Colon (tissue), 2 donors: ENCODE results near the gene AKR1B15.
"Not testable (repeated sequence)": the region's sequence is repeated elsewhere in the genome, so short reads cannot be mapped to it uniquely, and the experiment has no call there.

Experiments
- FAIRE-seq: peaks from 2 replicates; lab custom pipeline; 2012; peaks lifted over from hg19 to GRCh38; lab: Jason Lieb, UNC
- donor health status: control.
- donor health status: control.

Gene AKR1B15

DNA sequence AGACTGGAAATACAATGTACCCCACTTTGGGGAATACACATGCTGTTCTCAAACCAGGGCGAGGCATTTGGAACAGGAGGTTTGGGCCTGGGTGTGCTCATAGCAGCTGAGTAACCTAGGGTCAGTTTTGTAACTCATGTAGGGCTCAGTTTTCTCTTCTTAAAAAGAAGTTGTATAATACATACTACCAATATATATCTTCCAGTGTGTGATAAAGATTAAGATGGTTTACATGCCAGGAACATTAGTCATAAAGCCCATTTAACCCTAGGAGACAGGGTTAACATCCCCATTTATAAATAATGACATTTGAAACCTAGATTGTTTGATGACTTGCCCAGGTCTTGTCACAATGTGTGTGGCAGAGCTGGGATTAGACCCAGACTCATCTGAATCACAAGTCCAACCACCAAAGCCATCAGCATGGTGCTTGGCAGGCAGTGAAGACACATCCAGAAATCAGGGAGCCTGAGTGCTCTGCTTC lies 15.6 kb upstream of the AKR1B15 start:
- FAIRE-seq = no peak

DNA sequence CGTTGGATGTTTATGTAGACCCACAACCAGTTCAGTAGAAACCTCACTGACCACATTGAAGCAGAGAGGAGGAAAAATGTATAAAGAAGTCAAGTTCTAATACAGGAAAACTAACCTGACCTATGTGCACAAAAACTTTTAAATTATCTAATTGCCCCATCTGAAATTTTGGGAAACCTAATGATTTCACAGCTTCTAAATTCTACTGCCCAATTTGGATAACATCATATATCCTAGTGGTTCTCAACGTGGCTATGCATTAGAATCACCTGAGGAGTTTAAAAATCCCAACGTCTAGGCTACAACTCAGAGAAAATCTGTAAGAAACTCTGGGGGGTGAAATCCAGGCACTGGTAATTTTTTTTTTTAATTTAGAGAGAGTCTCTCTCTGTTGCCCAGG lies 14.3 kb upstream of the AKR1B15 start:
- no peak for FAIRE-seq

DNA sequence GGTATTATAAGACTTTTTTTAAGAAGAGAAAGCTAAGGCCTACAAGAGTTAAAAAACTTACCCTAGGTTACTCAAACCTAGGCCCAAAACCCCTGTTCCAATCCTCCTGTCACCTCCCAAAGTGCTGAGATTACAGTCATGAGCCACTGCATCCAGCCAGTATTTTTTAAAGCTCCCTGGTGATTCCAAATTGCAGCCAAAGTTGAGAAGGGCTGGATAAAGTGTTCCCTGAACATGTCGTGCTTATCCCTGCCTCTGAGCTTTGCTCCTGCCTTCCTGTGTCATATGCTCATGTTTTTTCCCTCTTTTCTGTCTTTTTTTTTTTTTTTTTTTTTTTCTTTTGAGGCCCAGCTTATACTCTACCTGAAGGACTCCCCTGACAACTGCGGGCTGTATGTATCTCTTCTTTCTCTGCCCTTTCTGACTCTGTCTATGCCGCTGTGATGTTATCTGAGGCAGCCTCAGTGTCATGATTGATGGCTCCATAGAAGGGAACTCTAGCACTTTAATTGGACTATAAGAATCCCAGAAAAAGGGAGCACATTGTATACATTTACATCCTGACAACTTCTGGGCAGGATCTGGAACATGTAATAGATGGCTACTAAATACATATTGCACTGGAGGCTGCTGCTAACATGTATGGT lies 13.5 kb upstream of the AKR1B15 start:
- FAIRE-seq = no peak

DNA sequence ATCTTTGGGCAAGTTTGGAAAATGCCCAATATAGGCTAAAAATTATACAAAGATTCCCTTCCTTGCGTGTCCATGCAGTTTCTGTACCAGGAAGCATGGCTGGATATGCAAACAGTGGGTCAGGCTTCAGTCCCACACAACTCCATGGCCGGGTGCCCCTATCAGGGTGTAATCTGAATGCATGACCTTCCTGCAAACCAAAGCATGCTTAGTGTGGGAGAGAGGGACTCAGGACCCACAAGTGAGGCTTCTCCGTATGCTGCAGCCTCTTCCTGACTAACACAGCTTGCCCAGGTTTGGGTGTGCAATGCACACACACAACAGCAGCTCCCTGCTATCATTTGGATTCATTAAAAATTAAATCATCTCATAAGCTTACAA lies 13.0 kb upstream of the AKR1B15 start:
- no peak for FAIRE-seq

DNA sequence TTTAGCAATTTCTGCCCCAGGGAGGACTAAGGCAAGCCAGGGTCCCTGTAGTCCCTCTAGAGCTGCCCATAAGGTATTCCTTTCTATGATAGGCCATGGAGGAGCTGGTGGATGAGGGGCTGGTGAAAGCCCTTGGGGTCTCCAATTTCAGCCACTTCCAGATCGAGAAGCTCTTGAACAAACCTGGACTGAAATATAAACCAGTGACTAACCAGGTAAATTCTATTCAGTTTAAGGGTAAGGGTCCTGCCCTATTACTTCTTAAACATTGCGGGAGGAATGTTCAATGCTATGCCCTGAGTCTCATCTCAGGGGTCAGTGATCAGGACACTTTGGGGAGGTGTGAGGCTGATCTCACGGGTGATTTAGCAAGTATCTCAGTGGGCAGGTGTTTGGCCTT lies 12.4 kb upstream of the AKR1B15 start:
- not testable (repeated sequence) for FAIRE-seq

DNA sequence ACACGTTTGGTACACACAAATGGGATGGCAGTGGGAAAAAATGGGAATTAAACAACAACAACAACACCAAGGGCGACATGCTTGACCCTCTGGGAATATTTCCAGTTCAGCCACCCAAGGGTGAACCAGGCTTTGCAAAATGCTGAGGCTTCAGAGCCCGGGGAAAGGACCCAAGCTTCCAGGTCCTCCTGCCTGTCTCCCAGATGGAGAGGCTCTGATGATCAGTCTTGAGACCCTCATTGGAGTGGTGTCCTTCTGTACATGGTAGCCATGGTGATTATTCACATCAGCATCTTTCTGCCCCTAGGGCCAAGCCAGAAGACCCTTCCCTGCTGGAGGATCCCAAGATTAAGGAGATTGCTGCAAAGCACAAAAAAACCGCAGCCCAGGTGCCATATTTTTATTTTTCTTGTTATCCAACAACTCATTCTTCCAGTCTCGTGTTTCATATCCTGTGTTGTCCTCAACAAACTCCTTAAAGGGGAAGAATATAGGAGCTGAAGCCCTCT lies 11.6 kb upstream of the AKR1B15 start:
- FAIRE-seq = not testable (repeated sequence)

DNA sequence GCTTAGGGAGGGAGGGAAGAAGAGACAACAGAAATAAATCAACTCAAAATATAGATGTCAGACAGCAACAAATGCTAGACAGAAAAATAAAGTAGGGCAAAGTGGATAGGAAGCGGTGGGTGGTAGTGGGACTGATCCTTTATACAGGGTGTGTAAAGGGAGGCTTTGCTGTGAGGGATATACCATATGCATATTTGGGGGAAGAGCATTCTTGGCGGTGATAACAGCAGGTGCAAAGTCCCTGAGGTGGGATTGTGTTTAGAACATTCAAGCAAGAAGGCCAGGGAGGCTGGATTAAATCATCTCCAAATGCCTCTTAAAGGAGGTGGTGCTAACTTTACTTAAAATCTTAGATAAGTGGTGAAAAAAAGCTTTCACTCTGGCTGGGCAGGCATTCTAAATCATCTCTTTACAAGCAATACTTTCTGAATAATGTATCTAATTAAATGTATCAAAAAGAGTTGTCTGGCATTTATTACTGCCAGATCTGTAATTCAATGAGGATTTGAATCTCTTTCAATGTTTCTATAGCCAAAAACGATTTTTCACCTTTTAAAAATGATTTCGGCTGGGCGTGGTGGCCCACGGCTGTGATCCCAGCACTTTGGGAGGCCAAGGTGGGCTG lies 9.4 kb upstream of the AKR1B15 start:
- FAIRE-seq = no peak

DNA sequence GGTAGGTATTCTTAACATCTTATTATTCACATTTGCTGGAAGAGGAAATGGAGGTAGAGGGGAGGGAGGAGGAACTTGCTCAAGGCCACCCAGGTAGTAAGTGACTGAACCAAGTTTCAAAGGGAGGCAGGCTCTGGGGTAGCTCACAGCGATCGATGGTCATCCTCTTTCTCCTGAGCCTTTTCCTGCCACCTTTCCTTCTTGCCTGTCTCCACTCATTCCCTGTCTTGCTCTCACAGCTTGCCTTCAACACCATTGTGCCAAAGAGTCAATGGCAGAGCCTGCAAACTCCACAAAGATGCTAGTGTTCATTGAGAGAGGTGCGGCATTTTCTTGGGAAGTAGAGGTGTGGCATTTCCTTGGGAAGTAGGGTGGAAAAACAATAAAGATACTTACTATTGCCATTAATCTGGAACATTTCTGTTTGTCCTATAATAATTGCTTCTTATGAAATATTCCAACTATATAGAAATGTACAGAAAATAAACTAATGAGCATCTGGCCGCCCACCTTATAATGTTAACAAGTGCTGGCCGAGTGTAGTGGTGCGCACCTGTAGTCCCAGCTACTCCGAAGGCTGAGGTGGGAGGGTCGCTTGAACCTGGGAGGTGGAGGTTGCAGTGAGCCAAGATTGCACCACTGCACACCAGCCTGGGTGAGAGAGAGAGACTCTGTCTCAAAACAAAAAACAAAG lies 7.3 kb upstream of the AKR1B15 start:
- FAIRE-seq = not testable (repeated sequence)

DNA sequence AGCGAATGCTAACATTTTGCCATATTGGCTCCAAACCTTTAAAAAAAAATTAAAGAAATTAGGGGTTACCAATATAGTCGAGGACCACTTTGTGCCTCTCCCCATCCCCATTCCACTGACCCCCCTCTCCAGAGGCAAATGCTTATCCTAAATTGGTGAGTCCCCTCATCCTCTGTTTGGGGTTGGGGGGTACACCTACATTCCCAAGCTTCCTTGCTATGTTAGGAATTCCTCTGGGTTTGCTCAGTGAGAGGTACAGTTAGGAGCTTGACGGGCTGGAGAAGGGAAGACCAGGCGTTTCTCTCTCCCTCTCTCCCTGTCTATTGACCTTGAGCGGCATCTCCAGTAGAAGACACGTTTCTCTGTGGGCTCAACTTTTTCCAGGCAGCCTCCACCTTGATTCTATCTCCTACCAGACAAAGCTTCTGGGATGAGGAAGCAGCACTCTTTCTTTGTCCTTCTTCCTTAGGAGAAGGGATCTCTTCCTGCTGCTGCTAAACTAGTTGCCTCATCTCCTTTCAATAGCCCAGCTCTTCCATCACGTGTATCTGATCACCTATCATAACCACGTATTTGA lies 6.6 kb upstream of the AKR1B15 start:
- no peak for FAIRE-seq

DNA sequence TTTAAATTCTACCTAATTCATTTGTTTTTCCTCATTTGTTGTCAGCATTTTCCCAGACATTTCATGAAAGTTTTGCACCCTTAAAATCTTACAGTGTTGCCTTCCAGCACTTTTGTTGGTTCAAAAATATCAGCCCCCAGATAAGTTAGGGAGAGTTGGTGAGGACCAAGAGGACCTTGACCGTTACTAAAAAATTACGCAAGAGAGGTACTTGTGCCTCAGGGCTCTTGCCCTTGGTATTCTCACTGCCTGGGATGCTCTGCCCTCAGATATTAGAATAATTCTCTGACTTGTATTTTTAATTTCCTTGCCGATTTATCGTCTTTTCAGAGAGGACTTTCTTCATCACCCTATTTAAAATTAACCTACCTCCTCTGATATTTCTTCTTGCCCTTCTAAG lies 3.5 kb upstream of the AKR1B15 start:
- FAIRE-seq = no peak

DNA sequence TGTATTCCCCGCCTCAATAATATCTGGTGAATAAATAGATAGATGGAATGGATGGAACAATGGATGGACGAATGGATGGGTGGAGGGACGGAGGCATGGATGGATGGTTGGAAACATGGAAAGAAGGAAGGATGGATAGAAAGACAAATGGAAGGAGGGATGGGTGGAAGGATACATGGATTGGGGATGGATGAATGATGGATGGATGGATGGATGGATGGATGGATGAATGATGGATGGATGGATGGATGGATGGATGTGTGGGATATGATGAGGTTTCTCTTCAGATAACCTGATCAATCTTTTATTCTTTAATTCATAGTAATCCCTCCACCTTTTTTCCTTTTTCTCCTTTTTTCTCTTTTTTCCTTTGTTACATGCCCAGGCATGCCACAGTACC lies 3.0 kb upstream of the AKR1B15 start:
- FAIRE-seq = no peak

DNA sequence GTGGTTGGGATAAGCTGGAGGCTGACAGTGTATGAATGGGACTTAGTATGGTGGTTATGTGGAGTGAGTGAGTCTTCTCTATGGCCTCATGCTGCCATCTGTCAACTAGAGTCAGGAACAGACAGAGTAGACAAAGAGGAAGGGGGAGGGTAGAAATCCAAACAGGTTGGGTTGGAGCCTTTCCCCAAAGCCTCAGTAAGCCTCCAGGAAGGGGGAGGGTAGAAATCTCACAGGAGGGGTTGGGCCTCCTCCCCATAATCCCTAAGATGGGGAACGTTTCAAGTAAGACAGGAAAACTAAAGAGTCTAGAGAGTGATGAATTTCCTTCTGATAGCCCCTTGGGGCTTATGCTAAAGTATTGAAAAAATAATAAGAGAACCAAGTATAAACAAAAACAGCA lies 2.0 kb upstream of the AKR1B15 start:
- FAIRE-seq = no peak

DNA sequence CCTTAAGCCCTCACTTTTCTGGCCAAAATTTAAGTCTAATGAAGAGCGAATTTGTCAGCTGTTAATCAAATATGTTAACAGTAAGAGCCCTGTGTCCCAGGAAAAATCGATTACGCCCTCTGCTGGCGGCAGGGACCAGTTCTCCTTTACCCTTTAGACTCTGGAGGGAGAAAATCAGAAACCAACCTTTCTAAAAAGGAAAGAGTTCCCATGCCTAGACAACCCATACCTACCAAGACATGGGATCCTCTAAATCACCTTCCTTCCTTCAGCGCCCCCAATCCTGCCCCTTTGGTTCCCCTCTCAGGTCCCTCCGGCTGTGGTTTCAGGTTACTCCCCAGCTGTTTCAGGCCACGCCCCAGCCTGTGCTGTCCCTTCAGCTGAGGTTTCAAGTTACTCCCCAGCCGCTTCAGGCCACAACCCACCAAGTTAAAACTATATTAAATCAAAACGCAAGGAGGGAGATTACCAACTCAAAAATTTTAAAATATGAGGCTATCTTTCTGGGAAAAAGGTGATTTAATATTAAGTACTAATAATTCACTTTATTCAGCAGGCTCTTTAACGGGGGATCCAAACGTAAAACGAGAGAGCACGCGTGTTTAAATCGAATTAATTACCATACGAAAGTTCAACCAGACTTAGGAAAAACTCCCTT lies 1.4 kb upstream of the AKR1B15 start:
- no peak for FAIRE-seq

DNA sequence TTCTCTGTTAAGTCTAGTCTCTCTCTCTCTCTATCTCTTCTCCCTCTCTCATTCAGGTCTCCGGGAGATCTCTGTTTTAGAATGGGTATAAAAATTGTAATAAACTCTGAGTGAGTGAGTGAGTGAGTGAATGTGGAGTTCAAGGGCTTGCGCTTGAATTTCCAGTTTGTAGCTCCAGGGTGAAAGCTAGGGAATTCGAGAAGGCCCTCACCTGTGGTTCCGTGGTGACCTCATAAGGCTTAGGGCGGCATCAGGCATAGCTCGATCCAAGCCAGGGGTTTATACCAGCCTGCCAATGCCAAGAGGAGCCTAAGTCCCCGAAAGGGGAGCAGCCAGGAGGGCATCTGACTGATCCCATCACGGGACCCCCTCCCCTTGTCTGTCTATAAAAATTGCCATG lies 456 bp downstream of the AKR1B15 start:
- FAIRE-seq = no peak

DNA sequence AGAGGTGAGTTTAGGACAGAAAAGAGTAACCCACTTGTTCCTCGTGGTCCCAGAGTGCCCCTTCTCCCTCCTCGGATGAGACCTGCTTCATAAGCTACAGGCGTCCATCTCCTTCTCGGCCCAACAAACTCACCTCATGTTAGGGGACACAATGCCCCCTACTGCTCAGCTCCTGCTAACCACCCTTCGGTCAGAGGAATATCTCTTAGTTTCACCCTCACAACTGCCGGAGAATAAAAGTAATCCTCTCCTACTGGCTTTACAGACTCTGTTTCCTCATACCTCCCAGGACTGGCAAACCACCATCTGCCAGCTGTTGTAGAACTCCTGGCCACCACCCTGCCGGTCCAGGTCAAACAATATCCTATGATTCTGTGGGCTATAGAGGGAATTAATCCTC lies 3.2 kb downstream of the AKR1B15 start:
- FAIRE-seq = no peak

DNA sequence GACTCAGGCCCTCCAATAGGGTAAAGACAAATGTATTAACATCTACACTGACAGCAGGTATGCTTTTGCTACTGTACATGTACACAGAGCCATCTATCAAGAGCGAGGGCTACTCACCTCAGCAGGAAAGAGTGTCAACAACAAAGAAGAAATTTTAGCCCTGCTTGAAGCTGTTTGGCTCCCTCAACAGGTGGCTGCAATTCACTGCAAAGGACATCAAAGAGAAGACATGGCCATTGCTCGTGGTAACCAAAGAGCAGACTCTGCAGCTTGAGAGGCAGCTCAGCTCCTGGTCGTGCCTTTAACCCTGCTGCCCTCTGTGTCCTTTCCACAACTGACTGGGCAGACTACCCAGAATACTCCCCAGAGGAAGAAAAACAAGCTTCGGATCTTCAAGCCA lies 5.1 kb downstream of the AKR1B15 start:
- FAIRE-seq = no peak

DNA sequence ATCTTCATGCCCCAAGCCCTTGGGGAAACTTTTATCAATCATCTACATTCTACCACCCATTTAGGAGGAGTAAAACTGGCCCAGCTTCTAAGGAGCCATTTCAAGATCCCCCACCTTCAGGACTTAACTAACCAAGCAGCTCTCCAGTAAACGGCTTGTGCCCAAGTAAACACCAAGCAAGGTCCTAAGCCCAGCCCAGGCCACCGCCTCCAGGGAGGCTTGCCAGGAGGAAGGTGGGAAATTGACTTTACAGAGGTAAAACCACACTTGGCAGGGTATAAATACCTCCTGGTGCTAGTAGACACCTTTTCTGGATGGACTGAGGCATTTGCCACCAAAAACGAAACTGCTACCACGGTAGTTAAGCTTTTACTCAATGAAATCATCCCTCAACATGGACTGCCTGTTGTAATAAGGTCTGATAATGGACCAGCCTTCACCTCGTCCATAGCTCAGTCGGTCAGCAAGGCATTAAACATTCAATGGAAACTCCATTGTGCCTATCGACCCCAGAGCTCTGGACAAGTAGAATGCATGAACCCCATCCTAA lies 5.6 kb downstream of the AKR1B15 start:
- no peak for FAIRE-seq

DNA sequence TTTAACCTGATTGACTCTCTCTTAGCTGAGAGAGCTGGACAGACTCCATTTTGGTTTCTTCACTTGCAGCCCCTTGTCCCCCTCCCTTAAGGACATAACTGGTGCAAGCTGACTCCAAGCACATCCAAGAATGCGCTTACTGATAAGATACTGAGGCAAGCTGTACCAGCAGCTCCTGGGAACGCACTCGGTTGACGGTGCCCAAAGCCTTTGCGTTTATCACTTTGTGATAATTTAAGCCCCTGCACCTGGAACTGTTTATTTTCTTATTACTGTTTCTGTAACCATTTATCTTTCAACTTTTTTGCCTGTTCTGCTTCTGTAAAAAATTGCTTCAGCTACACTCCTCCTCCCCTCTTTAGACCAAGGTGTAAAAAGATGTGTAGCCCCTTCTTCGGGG lies 8.5 kb downstream of the AKR1B15 start:
- no peak for FAIRE-seq

DNA sequence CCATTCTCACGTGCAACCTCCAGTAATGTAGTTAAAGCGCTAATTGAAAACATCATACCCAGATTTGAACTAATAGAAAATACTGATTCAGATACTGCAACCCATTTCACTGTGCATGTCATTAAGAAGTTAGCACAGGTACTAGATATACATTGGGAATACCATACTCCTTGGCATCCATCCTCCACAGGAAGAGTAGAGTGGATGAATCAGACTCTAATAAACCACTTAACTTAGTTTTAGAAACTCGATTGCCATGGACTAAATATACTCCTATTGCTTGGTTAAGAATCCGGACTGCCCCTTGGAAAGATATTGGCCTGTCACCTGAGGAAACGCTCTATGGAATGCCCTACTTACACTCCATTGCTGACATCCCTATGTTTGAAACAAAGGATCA lies 9.5 kb downstream of the AKR1B15 start:
- FAIRE-seq = no peak

DNA sequence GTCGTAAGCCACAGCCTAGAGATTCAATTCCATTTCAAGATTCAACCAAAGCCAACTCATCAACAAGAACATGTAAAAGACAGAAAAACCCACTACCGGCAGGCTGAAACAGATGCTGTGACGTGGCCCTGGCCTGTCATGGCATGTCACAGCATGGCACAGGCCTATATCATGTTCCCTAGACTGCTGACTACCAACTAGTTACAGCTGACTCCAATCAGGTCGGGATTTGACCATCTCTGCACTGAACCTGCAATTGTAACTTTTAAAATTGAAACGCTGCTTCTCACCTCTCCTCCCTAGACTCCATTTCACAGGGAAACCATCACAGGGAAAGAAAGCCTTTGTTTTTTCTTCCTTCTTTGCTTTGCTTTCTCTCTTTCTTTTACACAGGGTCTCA lies 12.7 kb downstream of the AKR1B15 start:
- not testable (repeated sequence) for FAIRE-seq

DNA sequence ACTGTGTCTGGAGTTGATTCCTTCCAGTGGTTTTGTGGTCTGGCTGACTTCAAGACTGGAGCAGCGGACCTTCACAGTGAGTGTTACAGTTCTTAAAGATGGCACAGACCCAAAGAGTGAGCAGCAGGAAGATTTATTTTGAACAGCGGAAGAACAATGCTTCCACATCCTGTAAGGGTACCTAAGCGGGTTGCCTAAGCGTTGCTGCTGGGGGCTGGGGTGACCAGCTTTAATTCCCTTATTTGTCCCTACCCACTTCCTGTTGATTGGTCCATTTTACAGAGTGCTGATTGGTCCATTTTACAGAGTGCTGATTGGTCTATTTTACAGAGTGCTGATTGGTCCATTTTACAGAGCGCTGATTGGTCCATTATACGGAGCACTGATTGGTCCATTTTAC lies 13.2 kb downstream of the AKR1B15 start:
- no peak for FAIRE-seq

DNA sequence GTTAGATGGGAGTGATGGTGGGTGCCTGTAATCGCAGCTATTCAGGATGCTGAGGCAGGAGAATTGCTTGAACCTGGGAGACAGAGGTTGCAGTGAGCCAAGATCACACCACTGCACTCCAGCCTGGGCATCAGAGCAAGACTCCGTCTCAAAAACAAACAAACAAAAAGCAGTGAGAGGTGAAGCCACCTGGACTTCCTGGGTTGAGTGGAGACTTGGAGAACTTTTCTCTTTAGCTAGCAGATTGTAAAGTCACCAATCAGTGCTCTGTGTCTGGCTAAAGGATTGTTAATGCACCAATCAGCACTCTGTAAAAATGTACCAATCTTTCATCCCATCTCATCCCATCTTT lies 14.5 kb downstream of the AKR1B15 start:
- FAIRE-seq = not testable (repeated sequence)
